OCI-LY7 (cell line): ENCODE data around the gene LBR. TPM values are rescaled to one million over a fixed set of nuclear protein-coding genes. Genes with fewer than 3 reads are reported as not detected.
A peak's percentile ranks its signal among the peaks of the same experiment; 100 is the strongest.

Experiments used
- BruUV-seq: library from RNA; stranded (reverse); fragments of 400-500 nt; replicated peaks from 2 replicates; lab custom pipeline; 2021; lab: Mats Ljungman, UMichigan
- CTCF ChIA-PET: fragments of 300-600 bp; sonication (Branson Sonifier 250); formaldehyde crosslinking; loops from one replicate; lab custom pipeline; 2022; ENCODE audit warnings: antibody characterized with exemption; ENCODE audit not compliant: unreplicated experiment; lab: Charles Lee
- POLR2A ChIA-PET: fragments of 300-600 bp; sonication (Branson Sonifier 250); formaldehyde crosslinking; loops from one replicate; lab custom pipeline; 2022; ENCODE audit warnings: antibody characterized with exemption; lab: Charles Lee
- DNase-seq: peaks from one replicate; pipeline ENCODE4 v3.0.0-alpha.2; 2015; ENCODE audit warnings: low spot score
- H2AFZ ChIP-seq: fragments of 200-600 bp; sonication (generic), shearing (Covaris generic); 2 replicates; pipeline ENCODE4 v1.6.1; 2014; ENCODE audit warnings: mild to moderate bottlenecking, antibody characterized with exemption, low read length, moderate library complexity
- H3K27ac ChIP-seq: fragments of 200-600 bp; sonication (generic); 2 replicates; pipeline ENCODE4 v1.5.1; 2014; ENCODE audit warnings: mixed run types, low read depth, mild to moderate bottlenecking, moderate library complexity, low read length, inconsistent platforms; ENCODE audit not compliant: poor library complexity, severe bottlenecking
- H3K36me3 ChIP-seq: fragments of 200-600 bp; sonication (generic); 2 replicates; pipeline ENCODE4 v1.6.1; 2014; ENCODE audit warnings: mild to moderate bottlenecking, antibody characterized with exemption, low read length, moderate library complexity, mixed read lengths; ENCODE audit not compliant: insufficient read depth
- H3K4me1 ChIP-seq: fragments of 200-600 bp; sonication (generic); 2 replicates; pipeline ENCODE4 v1.5.1; 2014; ENCODE audit warnings: mild to moderate bottlenecking, low read length; ENCODE audit not compliant: insufficient read depth, poor library complexity, severe bottlenecking
- H3K4me2 ChIP-seq: fragments of 200-600 bp; sonication (generic); 2 replicates; pipeline ENCODE4 v1.6.1; 2014; ENCODE audit warnings: mild to moderate bottlenecking, low read length
- H3K4me3 ChIP-seq: fragments of 200-600 bp; sonication (generic); 2 replicates; pipeline ENCODE4 v1.5.1; 2014; ENCODE audit warnings: mild to moderate bottlenecking, low read depth, low read length; ENCODE audit not compliant: poor library complexity, severe bottlenecking
- H3K79me2 ChIP-seq: fragments of 200-600 bp; sonication (generic); 2 replicates; pipeline ENCODE4 v1.6.1; 2016; ENCODE audit warnings: low read depth, mild to moderate bottlenecking, low read length, moderate library complexity, mixed read lengths; ENCODE audit not compliant: insufficient read depth
- H3K9me2 ChIP-seq: fragments of 200-600 bp; sonication (generic); 2 replicates; pipeline ENCODE4 v1.6.1; 2016; ENCODE audit warnings: mild to moderate bottlenecking, low read length, mixed read lengths; ENCODE audit not compliant: insufficient read depth
- H3K9me3 ChIP-seq: fragments of 200-600 bp; sonication (generic); 2 replicates; pipeline ENCODE4 v1.6.1; 2014; ENCODE audit warnings: mild to moderate bottlenecking, mixed run types, low read length, mixed read lengths
- H4K20me1 ChIP-seq: fragments of 200-600 bp; sonication (generic); 2 replicates; pipeline ENCODE4 v1.6.1; 2014; ENCODE audit warnings: mild to moderate bottlenecking, antibody characterized with exemption, low read length, moderate library complexity, mixed read lengths; ENCODE audit not compliant: insufficient read depth
- CTCF ChIP-seq: fragments of 200-600 bp; sonication (generic); conservative IDR thresholded peaks from 2 replicates; pipeline ENCODE4 v1.5.1; 2014; ENCODE audit warnings: mild to moderate bottlenecking, antibody characterized with exemption, low read length, moderate library complexity, mixed read lengths
- EZH2phosphoT487 ChIP-seq: fragments of 200-600 bp; sonication (generic); IDR thresholded peaks from 2 replicates; pipeline ENCODE4 v1.6.1; 2018; ENCODE audit warnings: low read depth, borderline replicate concordance, mild to moderate bottlenecking, mixed run types, antibody characterized with exemption, low read length, moderate library complexity, mixed read lengths
- intact Hi-C: fragments of 100-400 bp; cut with micrococcal nuclease; formaldehyde crosslinking; loops from one replicate; pipeline ENCODE4 v1.10.0; 2022; ENCODE audit not compliant: unreplicated experiment
- total RNA-seq, 2 experiments: library from RNA; depleted of rRNA in 1 of 2; stranded (reverse); fragments of >200 nt in 1 of 2; shearing (Covaris generic) in 1 of 2; gene quantifications; 2 replicates each; pipeline ENCODE4 v1.2.3, GENCODE V29; 2014 to 2022

The LBR gene
- total RNA-seq, 2 experiments from 2014 or later: 117 to 288 TPM

- Histone ChIP-seq H3K79me2 (peaks cover 98% of the 10 kb centered on the region), H4K20me1 (peaks cover 53% of the 10 kb centered on the region), H3K4me2 (peak overlapping the region; percentile 96), H3K9me3 (no peaks in the 10 kb centered on the region), H3K4me3 (peak overlapping the region; percentile 85), H2AFZ (no peak overlapping the region), H3K9me2 (no peaks in the 10 kb centered on the region), H3K27ac (no peak overlapping the region), H3K36me3 (peaks cover 90% of the 10 kb centered on the region), H3K4me1 (peaks cover 33% of the 10 kb centered on the region)
- no peak for DNase-seq
- POLR2A ChIA-PET: interaction anchor here (0.7 to 12.2 kb wide), 7 partner anchors 8 to 47 kb away, joined by 3 to 242 read pairs (median 5); no protein-coding TSS in a partner anchor
- intact Hi-C loops: loop anchor here (10.0 kb wide), 1 partner anchor 988 kb away; the partner anchor contains the start of gene WDR26
- TF ChIP-seq CTCF: no peak
- no peak for TF ChIP-seq EZH2phosphoT487
- BruUV-seq: TSS peak; percentile 6
- CTCF ChIA-PET: no interaction called here
Measured at GRCh38 chr1:225422795-225423517, 4.9 kb downstream of the LBR start.

GRCh38 chr1:225422031-225422605 lies 5.7 kb downstream of the LBR start:
- Histone ChIP-seq H3K27ac (no peak overlapping the region), H3K36me3 (peaks cover 96% of the 10 kb centered on the region), H3K9me2 (no peaks in the 10 kb centered on the region), H3K4me1 (peaks cover 33% of the 10 kb centered on the region), H4K20me1 (peaks cover 53% of the 10 kb centered on the region), H3K79me2 (peaks cover 100% of the 10 kb centered on the region), H2AFZ (no peak overlapping the region), H3K4me3 (no peak overlapping the region), H3K9me3 (no peaks in the 10 kb centered on the region), H3K4me2 (0 out of 2 replicates have a peak overlapping the region, but pooled peaks have one; percentile 96)
- DNase-seq: no peak
- POLR2A ChIA-PET: interaction anchor here (0.6 to 2.5 kb wide), 7 partner anchors 14 to 631 kb away, joined by 3 to 12 read pairs (median 3); partner anchors contain the start of gene PYCR2
- no peak for TF ChIP-seq EZH2phosphoT487
- TF ChIP-seq CTCF: no peak
- no TSS peak for BruUV-seq
- CTCF ChIA-PET: no interaction called here
- intact Hi-C loops: loop anchor here (10.0 kb wide), 1 partner anchor 987 kb away; the partner anchor contains the start of gene WDR26
